ENCODE results near the gene SP2. TPM values are rescaled to one million over a fixed set of nuclear protein-coding genes. Genes with fewer than 3 reads are reported as not detected.

Gene SP2
- total RNA-seq, 1 donor from 2014 or later, result 26.3 TPM

DNA sequence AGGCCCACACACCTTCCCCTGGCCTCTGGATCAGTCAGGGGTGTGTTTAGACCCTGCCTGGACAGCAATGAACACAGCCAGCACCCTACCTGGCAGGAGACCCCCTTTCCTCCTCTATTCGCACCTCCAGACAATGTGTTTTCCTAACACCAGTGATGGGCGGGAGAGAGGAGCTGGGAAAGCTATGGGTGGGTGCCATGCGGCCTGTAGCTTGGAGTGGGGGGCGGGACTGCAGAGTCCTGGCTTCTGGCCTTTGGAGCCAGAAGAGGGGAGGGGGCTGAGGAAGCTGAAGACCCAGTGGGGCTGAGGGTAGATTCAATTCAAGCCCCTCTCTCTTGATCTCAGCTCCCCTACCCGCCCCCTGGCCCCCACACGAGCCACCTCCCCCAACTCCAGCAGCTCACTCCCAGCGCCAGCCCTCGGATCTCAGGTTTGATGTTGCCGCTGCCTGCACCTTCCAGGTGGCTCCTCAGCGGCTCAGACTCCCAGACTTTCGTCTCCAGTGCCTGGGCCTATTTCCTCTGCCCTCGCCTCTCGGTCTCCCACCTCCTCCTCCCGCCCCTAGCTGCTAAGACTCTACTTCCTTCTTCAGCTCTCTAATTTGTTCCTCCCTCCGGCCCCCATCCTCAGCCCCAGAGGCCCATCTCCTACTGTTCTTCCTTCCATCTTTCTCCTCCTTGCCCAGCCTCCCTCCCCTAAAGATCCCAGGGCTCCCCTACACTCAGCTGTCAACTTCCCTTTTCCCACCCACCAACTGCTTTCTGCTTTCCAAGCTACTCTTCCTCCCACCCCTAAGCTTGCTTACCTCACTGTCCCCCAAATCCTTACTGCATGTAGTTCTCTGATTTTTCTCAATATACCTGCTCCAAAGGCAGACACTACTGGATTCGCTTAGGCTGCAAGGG lies 38.2 kb upstream of the SP2 start:
- Mint-ChIP-seq H3K27ac (no peak overlapping the region), H3K4me3 (no peak overlapping the region), H3K9me3 (no peaks in the 10 kb centered on the region), H3K36me3 (ENCODE audit: low read depth) (no peaks in the 10 kb centered on the region), H3K4me1 (ENCODE audit: low read depth) (peaks cover 13% of the 10 kb centered on the region), H3K27me3 (ENCODE audit: insufficient read depth) (peaks cover 54% of the 10 kb centered on the region)
- intact Hi-C loops (cut with micrococcal nuclease), result no loop called here
- no peak for DNase-seq (ENCODE audit: low spot score)

DNA sequence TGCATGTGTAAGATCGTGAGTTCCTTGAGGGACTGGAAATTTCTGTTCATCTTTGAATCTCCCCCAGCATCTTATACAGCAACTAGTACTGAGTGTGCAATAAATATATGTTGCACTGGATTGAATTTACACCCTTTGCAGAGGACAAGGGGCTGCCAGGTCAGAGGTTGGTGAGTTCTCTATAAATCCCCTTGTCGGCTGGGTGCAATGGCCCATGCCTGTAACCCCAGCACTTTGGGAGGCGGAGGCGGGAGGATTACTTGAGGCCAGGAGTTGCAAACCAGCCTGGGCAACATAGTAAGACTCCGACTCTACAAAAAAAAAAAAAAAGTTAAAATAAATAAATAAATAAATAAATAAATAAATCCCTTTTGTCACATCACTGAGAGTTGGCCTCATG lies 35.6 kb upstream of the SP2 start:
- Mint-ChIP-seq H3K27me3 (ENCODE audit: insufficient read depth) (peaks cover 32% of the 10 kb centered on the region), H3K27ac (no peak overlapping the region), H3K36me3 (ENCODE audit: low read depth) (no peaks in the 10 kb centered on the region), H3K9me3 (no peaks in the 10 kb centered on the region), H3K4me3 (no peak overlapping the region), H3K4me1 (ENCODE audit: low read depth) (peaks cover 12% of the 10 kb centered on the region)
- intact Hi-C loops (cut with micrococcal nuclease), result no loop called here
- no peak for DNase-seq (ENCODE audit: low spot score)

DNA sequence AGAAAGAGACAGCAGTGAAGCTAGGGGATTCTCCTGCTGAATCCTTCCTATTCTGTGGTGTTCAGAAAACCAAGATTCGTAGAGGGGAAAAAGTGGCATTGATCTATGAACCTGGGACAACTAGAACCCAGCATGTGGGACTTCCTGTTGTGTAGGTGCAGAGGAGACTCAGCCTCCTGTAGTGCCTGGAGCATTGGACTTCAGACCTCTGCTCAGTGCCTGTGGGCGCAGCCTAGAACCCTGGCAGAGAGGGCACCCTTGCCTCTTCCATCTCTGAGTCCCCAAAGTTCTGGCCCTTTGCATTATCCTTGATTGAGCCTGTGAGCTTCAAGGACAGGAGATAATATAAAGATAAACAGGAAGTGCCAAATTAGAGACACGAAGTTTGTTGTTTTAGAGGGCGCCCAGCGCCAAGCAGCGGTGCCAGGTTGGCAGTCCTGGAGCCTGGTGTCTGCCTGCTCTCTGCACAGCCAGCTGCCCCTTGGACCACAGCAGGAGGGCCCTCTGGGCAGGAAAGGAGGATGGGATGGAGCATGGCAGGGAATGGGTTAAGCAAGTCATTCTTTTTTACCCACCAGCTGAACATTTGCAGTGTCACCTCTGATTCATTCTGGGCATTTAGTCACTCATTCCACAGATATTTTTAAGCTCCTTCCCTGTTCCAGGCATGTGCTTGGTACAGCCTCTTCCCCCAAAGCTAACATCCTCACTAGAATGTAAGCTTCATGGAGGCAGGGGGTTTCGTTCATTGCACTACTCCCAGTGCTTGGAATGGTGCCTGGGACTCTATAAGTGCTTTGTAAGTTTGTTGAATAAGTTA lies 33.2 kb upstream of the SP2 start:
- peaks cover 18% of the 10 kb centered on the region for H3K27me3 Mint-ChIP-seq (ENCODE audit: insufficient read depth)
- DNase-seq (ENCODE audit: low spot score), result no peak
- H3K27ac Mint-ChIP-seq, result no peak overlapping the region
- H3K4me1 Mint-ChIP-seq (ENCODE audit: low read depth), result peaks cover 18% of the 10 kb centered on the region
- H3K9me3 Mint-ChIP-seq, result no peaks in the 10 kb centered on the region
- intact Hi-C loops (cut with micrococcal nuclease), result no loop called here
- H3K4me3 Mint-ChIP-seq, result no peak overlapping the region
- H3K36me3 Mint-ChIP-seq (ENCODE audit: low read depth), result no peaks in the 10 kb centered on the region

DNA sequence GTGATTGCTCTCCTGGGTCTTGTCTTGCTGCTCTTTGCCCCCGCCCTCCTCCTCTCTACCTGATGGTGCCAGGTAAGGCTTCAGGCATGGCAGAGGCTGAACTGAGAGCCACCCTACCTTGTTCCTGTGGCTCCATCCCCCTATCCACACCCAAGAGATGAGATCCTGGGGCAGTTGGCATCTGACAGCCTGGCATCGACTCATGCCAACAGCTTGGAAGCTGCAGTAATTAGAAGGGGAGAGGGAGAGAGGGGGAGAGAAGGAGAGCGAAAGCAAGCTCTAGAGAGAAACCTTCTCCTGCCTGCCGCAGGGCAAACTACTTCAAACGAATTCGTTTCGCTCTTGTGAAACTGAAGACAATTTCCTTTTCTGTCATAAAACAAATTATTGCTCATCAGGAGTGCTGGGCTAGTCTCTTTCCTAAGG lies 31.2 kb upstream of the SP2 start:
- Mint-ChIP-seq H3K27ac (no peak overlapping the region), H3K36me3 (ENCODE audit: low read depth) (no peaks in the 10 kb centered on the region), H3K4me1 (ENCODE audit: low read depth) (peaks cover 18% of the 10 kb centered on the region), H3K9me3 (no peaks in the 10 kb centered on the region), H3K4me3 (no peak overlapping the region), H3K27me3 (ENCODE audit: insufficient read depth) (peaks cover 12% of the 10 kb centered on the region)
- intact Hi-C loops (cut with micrococcal nuclease), result loop anchor here (2.0 kb wide), 1 partner anchor 16 kb away; no protein-coding TSS in a partner anchor
- no peak for DNase-seq (ENCODE audit: low spot score)

DNA sequence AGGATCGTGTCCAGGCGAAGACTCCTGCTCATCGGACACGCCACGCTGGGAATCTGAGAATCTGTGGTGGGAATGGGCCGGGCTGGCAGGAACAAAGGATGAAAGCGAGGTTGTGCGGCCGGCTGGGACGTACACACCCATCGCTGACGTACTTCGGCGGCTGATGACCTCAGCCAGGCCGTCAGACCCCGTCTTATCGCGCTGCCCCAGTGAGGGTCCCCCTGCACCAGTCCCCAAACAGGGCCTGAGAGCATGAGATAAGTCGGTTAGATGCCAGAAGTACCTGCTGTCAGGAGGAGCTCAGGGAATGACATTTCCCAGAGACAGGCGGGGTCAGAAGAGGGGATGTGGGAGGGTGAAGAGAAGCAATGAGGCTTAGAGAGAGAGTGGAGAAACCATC lies 29.1 kb upstream of the SP2 start:
- Mint-ChIP-seq H3K27me3 (ENCODE audit: insufficient read depth) (peaks cover 31% of the 10 kb centered on the region), H3K4me3 (no peak overlapping the region), H3K27ac (no peak overlapping the region), H3K4me1 (ENCODE audit: low read depth) (peaks cover 18% of the 10 kb centered on the region), H3K36me3 (ENCODE audit: low read depth) (no peaks in the 10 kb centered on the region), H3K9me3 (no peaks in the 10 kb centered on the region)
- intact Hi-C loops (cut with micrococcal nuclease), result no loop called here
- DNase-seq (ENCODE audit: low spot score), result no peak

DNA sequence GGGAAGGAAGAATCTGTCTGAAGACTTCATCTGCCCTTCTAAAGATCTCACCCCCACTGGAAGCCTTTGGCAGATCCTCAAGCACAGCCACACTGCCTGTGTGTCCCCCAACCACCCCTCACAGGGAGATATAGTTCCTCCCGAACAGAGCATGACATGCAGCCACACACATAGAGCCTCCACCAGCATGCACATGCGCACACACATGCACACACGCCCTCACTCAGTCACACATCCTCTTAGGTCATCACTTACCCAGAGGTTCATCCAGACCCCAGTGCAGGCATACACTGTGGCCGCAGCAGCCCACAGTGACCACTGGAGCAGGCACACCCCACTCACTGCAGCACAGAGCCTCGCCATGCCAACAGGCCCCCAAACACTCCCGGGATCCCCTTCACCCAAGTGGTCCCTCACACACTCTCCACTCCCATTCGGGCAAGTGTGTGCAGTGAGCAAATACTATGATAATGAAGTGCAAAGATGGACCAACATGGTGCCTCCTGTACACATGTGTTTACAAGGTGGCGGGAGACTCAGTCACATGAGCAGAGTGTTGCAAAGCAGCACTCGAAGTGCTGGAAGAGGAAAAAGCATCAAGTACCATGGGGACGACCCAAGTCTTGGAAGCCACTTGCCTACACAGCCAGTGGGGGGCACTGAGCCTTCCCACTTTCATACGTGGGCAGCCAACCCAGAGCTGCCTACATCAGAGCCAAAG lies 28.1 kb upstream of the SP2 start:
- Mint-ChIP-seq H3K4me1 (ENCODE audit: low read depth) (peaks cover 18% of the 10 kb centered on the region), H3K4me3 (no peak overlapping the region), H3K27me3 (ENCODE audit: insufficient read depth) (peaks cover 38% of the 10 kb centered on the region), H3K36me3 (ENCODE audit: low read depth) (no peaks in the 10 kb centered on the region), H3K27ac (no peak overlapping the region), H3K9me3 (no peaks in the 10 kb centered on the region)
- intact Hi-C loops (cut with micrococcal nuclease), result no loop called here
- no peak for DNase-seq (ENCODE audit: low spot score)

DNA sequence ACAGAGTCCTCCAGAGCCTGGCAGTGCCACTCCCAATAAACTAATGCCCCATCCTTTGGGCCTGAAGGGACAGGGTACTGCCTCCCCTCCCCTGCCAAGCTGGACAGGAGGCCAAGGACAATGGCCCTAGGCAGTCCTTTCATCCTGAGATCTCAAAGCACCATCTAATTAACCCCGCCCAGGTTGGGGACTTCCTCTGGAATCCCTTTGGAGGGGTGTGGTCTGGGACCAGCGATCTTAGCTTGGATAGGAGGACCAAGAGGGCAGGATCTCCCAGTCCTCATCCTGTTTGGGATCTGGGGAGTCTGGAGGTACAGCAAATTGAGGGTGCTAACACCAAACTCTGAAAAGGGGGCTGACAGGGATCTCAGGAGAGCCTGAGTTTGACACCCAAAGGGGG lies 26.9 kb upstream of the SP2 start:
- H3K4me1 Mint-ChIP-seq (ENCODE audit: low read depth), result peaks cover 18% of the 10 kb centered on the region
- intact Hi-C loops (cut with micrococcal nuclease), result no loop called here
- H3K4me3 Mint-ChIP-seq, result no peak overlapping the region
- H3K27ac Mint-ChIP-seq, result no peak overlapping the region
- DNase-seq (ENCODE audit: low spot score), result no peak
- no peaks in the 10 kb centered on the region for H3K36me3 Mint-ChIP-seq (ENCODE audit: low read depth)
- H3K27me3 Mint-ChIP-seq (ENCODE audit: insufficient read depth), result peaks cover 44% of the 10 kb centered on the region
- no peaks in the 10 kb centered on the region for H3K9me3 Mint-ChIP-seq

DNA sequence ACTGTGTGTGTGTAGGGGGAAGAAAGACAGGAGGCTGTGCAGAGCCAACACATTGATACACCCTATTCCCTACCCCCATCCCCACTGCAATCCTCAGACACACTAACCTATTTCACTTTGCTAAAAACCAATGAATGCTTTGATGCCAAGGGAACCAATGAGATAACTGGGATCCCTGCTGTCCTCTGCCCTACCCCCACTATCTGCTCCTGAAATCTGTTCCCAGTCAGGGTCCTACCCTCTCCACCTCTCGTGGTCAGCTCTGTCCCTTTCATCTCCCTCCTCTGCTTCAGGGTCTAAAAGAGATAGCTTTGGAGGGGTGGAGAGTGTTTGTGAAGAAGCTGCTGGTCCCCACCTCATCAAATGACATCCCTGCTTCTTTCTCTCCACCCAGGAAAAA lies 26.0 kb upstream of the SP2 start:
- Mint-ChIP-seq H3K36me3 (ENCODE audit: low read depth) (no peaks in the 10 kb centered on the region), H3K4me3 (no peak overlapping the region), H3K4me1 (ENCODE audit: low read depth) (peaks cover 8% of the 10 kb centered on the region), H3K9me3 (no peaks in the 10 kb centered on the region), H3K27me3 (ENCODE audit: insufficient read depth) (peaks cover 48% of the 10 kb centered on the region), H3K27ac (no peak overlapping the region)
- no peak for DNase-seq (ENCODE audit: low spot score)
- intact Hi-C loops (cut with micrococcal nuclease), result no loop called here

DNA sequence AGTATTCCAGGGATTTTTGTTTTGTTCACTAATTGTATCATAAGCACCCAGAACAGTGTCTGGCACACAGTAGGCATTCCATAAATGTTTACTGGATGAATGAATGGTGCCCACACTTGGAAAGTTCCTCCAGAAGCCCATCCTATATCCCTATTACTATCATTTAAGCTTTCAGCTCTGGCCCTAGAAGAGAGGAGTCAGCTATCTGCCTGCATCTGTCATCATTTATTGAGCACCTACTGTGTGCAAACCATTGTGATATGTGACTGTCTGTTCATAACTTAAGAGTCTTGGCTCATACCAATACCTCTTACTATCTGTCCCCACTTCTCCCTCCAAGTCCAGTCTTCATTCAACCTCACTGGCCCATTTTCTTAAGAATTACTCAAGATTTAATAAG lies 25.0 kb upstream of the SP2 start:
- Mint-ChIP-seq H3K4me1 (ENCODE audit: low read depth) (no peaks in the 10 kb centered on the region), H3K4me3 (no peak overlapping the region), H3K27me3 (ENCODE audit: insufficient read depth) (peaks cover 52% of the 10 kb centered on the region), H3K9me3 (no peaks in the 10 kb centered on the region), H3K36me3 (ENCODE audit: low read depth) (no peaks in the 10 kb centered on the region), H3K27ac (no peak overlapping the region)
- intact Hi-C loops (cut with micrococcal nuclease), result no loop called here
- DNase-seq (ENCODE audit: low spot score), result no peak

DNA sequence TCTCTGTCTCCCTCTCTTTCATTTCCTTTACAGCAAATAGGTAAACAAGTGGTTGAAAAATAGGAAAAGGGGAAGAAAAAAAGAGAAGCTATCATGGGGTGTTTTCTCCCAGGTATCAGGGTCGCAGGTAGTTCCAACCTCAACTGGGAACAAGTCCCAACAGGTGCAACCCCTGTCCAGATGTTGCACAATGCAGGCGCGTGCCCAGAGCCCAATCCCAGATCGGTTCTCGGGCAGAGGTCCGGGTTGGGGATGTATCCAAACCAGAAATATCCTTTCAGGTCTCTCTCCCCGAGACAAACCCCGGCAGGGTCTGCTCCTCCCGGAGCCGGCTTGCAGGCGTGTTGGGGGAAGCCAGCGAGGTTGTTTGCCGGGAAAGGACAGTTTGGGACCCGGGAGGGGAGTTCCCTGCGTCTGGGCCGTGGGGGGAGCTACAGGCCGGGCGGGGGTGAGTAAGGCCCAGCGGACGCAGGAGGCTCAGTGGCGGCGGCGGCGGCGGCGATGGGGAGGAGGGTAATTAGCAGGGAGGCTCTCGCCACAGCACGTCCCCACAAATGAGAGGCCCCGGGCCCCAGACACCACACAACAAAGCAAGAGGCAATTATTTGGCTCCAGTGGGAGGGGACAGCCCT lies 23.9 kb upstream of the SP2 start:
- intact Hi-C loops (cut with micrococcal nuclease), result no loop called here
- Mint-ChIP-seq H3K4me1 (ENCODE audit: low read depth) (no peaks in the 10 kb centered on the region), H3K9me3 (no peaks in the 10 kb centered on the region), H3K4me3 (no peak overlapping the region), H3K27ac (no peak overlapping the region), H3K27me3 (ENCODE audit: insufficient read depth) (peaks cover 54% of the 10 kb centered on the region), H3K36me3 (ENCODE audit: low read depth) (no peaks in the 10 kb centered on the region)
- DNase-seq (ENCODE audit: low spot score), result no peak

DNA sequence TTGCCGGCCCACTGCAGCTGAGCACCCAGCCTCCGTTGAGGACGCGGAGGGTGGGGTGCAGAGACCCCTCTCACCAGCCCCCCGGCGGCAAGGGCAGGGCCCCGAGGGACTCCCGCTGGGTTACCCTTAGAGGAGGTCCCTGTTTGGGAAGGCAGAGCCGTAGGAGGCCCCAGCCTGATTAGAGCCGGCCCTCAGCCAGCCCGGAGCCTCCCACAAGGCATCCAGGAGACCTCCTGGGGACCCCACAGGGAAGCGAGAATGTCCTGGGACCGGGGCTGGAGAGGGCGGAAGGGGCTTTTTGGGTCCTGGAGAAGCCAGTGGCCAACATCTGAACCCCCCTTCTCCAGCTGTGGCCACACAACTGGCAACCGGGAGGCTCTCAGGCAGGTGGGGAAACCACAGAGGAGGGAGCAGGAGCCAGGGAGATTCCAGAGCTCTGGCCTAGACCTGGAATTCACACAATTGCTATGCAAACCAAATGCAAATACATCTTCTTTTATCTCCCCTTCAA lies 23.3 kb upstream of the SP2 start:
- Mint-ChIP-seq H3K4me1 (ENCODE audit: low read depth) (no peaks in the 10 kb centered on the region), H3K4me3 (no peak overlapping the region), H3K27me3 (ENCODE audit: insufficient read depth) (peaks cover 57% of the 10 kb centered on the region), H3K36me3 (ENCODE audit: low read depth) (no peaks in the 10 kb centered on the region), H3K27ac (no peak overlapping the region), H3K9me3 (no peaks in the 10 kb centered on the region)
- intact Hi-C loops (cut with micrococcal nuclease), result no loop called here
- no peak for DNase-seq (ENCODE audit: low spot score)

All from activated T-helper 1 cell treated with anti-CD3 and anti-CD28 coated beads, Interleukin-12 subunit alpha, Interleukin-12 subunit beta, Interleukin-2, Interleukin-4 antibody, amounts not matched to agents 30 ng/mL and 10 ng/mL and 1 ng/mL, durations not matched to agents 14 hours and 24 hours and 36 hours (primary cell).